GM10266 (cell line): Measurements from ENCODE around the gene SNRPD3.
"Not testable (repeated sequence)": the region's sequence is repeated elsewhere in the genome, so short reads cannot be mapped to it uniquely, and the experiment has no call there.

Source experiments
- DNase-seq: peaks from one replicate; pipeline ENCODE4 v3.0.0; 2012; ENCODE audit errors: extremely low spot score
- CTCF ChIP-seq: IDR thresholded peaks from 2 replicates; pipeline ENCODE4 v1.5.1; 2012; ENCODE audit warnings: mild to moderate bottlenecking, low read depth; ENCODE audit not compliant: control insufficient read depth, insufficient read depth; ENCODE audit errors: missing control alignments

SNRPD3 gene

GRCh38 chr22:24603770-24604629, 48.2 kb downstream of the SNRPD3 start:
- DNase-seq: not testable (repeated sequence)
- peak; percentile 33 for TF ChIP-seq CTCF

- DNase-seq: not testable (repeated sequence)
These were observed 50.5 kb downstream of the SNRPD3 start for GRCh38 chr22:24606340-24606739.

GRCh38 chr22:24607429-24607983, 51.7 kb downstream of the SNRPD3 start:
- DNase-seq: peak; percentile 75

- not testable (repeated sequence) for DNase-seq
These were observed 52.5 kb downstream of the SNRPD3 start for GRCh38 chr22:24608327-24608726.

GRCh38 chr22:24609888-24610287, 54.1 kb downstream of the SNRPD3 start:
- not testable (repeated sequence) for DNase-seq

- not testable (repeated sequence) for DNase-seq
These were observed 59.0 kb downstream of the SNRPD3 start for GRCh38 chr22:24614794-24615193.

- DNase-seq: not testable (repeated sequence)
These were observed 65.4 kb downstream of the SNRPD3 start for GRCh38 chr22:24621244-24621643.

- DNase-seq: not testable (repeated sequence)
These were observed 66.8 kb downstream of the SNRPD3 start for GRCh38 chr22:24622596-24622995.
